Mucosa of gallbladder (tissue), 1 donor: ENCODE measurements around the gene ATXN1. TPM values are rescaled to one million over a fixed set of nuclear protein-coding genes. Genes with fewer than 3 reads are reported as not detected.

Experiments used
- DNase-seq: peaks from one replicate; pipeline ENCODE4 v3.0.0-alpha.2; 2020; ENCODE audit warnings: low spot score
- total RNA-seq: library from RNA; stranded (reverse); gene quantifications from one replicate; pipeline ENCODE4 v1.2.1, GENCODE V29; 2021
- donor health status: DM: no; HTN: no; CAD: no.

Gene ATXN1
- total RNA-seq, 1 donor from 2014 or later, result 71.0 TPM

GRCh38 chr6:16698997-16699868, 62.0 kb downstream of the ATXN1 start:
- no peak for DNase-seq

GRCh38 chr6:16698162-16698533, 63.1 kb downstream of the ATXN1 start:
- DNase-seq, result no peak

GRCh38 chr6:16697437-16698161, 63.7 kb downstream of the ATXN1 start:
- DNase-seq, result no peak

GRCh38 chr6:16696496-16696895, 64.8 kb downstream of the ATXN1 start:
- no peak for DNase-seq

GRCh38 chr6:16694781-16695578, 66.3 kb downstream of the ATXN1 start:
- no peak for DNase-seq

GRCh38 chr6:16691324-16691723, 69.9 kb downstream of the ATXN1 start:
- DNase-seq, result no peak

GRCh38 chr6:16690608-16691142, 70.6 kb downstream of the ATXN1 start:
- DNase-seq, result no peak

GRCh38 chr6:16689788-16690607, 71.3 kb downstream of the ATXN1 start:
- DNase-seq, result no peak

GRCh38 chr6:16688984-16689636, 72.2 kb downstream of the ATXN1 start:
- DNase-seq, result no peak

- no peak for DNase-seq
Measured at GRCh38 chr6:16688436-16688835, 72.8 kb downstream of the ATXN1 start.

GRCh38 chr6:16687045-16687444, 74.2 kb downstream of the ATXN1 start:
- no peak for DNase-seq

GRCh38 chr6:16684896-16685554, 76.2 kb downstream of the ATXN1 start:
- no peak for DNase-seq

GRCh38 chr6:16684195-16684689, 77.0 kb downstream of the ATXN1 start:
- no peak for DNase-seq

- DNase-seq, result peak; percentile 42
Measured at GRCh38 chr6:16683641-16684194, 77.5 kb downstream of the ATXN1 start.

- DNase-seq, result no peak
Measured at GRCh38 chr6:16681260-16681873, 79.9 kb downstream of the ATXN1 start.

- DNase-seq, result no peak
Measured at GRCh38 chr6:16679050-16679449, 82.2 kb downstream of the ATXN1 start.

GRCh38 chr6:16677458-16677857, 83.8 kb downstream of the ATXN1 start:
- no peak for DNase-seq

- DNase-seq, result no peak
Measured at GRCh38 chr6:16676978-16677377, 84.3 kb downstream of the ATXN1 start.

GRCh38 chr6:16676376-16676775, 84.9 kb downstream of the ATXN1 start:
- DNase-seq, result no peak
